D721Med (cell line): ENCODE measurements around the gene EIF1AD.

Source experiments
- DNase-seq: peaks from one replicate; pipeline ENCODE4 v3.0.0; 2011; ENCODE audit warnings: low spot score; ENCODE audit not compliant: insufficient read length
- FAIRE-seq: peaks from 2 replicates; lab custom pipeline; 2011; peaks lifted over from hg19 to GRCh38; lab: Jason Lieb, UNC
- CTCF ChIP-seq: IDR thresholded peaks from 2 replicates; pipeline ENCODE4 v1.5.1; 2012; ENCODE audit warnings: mild to moderate bottlenecking, control low read depth; ENCODE audit not compliant: insufficient read depth; ENCODE audit errors: missing control alignments

Gene EIF1AD

GRCh38 chr11:65973439-65974110, 28.4 kb downstream of the EIF1AD start:
- TF ChIP-seq CTCF: no peak
- FAIRE-seq: no peak
- DNase-seq: no peak

- DNase-seq (no peak), FAIRE-seq (no peak)
- TF ChIP-seq CTCF: no peak
These were observed 29.8 kb downstream of the EIF1AD start for GRCh38 chr11:65972116-65972515.

DNA sequence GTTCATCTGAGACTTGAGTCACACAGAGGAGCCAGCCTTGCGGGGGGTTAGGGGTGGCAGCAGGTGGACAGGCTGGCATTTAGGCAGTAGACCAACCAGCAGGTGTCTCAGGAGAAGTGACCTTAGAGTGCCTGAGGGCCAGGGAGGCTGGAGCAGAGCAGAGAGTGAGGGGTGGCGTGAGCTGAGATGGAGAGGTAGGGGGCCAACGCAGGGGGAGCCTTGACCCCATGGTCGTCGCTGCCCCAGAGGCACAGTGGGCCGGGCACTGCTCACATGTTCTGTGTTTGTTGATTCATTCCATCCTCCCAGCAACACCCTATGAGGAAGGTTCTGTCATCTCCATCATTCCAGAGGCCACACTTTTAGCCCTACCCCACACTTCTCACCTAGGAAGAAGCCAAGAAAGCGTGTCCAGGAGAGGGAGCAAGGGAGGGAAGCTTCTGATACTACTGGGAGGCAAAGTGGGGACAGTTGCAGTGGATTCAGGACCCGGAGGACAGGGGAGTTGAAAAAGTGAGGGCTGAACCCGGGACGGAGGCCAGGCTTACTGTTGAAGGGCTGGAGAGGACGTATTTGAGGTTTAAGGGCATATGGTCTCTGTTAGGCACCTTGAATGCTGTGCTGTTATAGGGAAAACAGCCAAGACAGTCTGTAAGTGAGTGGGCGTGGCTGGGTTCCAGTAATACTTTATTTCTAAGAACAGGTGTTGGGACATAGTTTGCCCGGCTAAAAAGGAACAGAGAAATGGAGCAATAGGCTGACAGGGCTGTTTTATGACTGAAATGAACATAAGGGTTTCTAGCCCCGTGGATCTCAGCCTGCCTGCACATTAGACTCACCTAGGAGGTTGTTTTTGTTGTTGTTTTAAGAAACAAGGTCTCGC, 33.1 kb downstream of the EIF1AD start:
- FAIRE-seq (no peak), DNase-seq (no peak)
- TF ChIP-seq CTCF: no peak

GRCh38 chr11:65967329-65967934, 34.5 kb downstream of the EIF1AD start:
- no peak for TF ChIP-seq CTCF
- DNase-seq (no peak), FAIRE-seq (no peak)

DNA sequence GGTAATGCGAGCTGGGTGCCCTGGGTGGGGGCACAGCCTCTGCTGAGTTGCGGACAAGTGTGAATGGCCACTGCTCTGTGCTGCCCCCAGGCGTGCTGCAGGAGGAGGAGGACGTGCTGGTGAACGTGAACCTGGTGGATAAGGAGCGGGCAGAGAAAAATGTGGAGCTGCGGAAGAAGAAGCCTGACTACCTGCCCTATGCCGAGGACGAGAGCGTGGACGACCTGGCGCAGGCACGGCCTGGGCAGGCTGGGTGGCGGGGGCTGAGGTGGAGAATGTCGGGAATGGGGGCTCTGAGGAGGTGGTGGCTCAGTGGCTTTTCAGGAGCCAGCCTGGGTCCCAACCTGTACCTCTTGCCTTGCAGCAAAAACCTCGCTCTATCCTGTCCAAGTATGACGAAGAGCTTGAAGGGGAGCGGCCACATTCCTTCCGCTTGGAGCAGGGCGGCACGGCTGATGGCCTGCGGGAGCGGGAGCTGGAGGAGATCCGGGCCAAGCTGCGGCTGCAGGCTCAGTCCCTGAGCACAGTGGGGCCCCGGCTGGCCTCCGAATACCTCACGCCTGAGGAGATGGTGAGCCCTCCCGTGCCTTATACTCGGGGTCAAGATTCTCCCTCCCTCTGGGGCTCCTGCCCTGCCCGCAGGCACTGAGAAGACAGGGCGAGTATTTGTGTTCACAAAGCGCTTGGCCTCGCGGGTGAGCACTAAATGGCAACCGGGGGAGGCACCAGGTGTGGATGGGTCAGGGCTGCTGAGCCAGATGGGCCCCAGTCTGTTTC, 35.8 kb downstream of the EIF1AD start:
- FAIRE-seq (no peak), DNase-seq (no peak)

GRCh38 chr11:65964906-65965305, 37.1 kb downstream of the EIF1AD start:
- FAIRE-seq: no peak
- TF ChIP-seq CTCF: no peak
- DNase-seq: no peak

More for the DNA sequence above, 35.8 kb downstream of the EIF1AD start:
- TF ChIP-seq CTCF: no peak
